Measurements from ENCODE around the gene ODC1.

ODC1 gene

GRCh38 chr2:10400002-10400401 lies 48.1 kb downstream of the ODC1 start:
- no peaks in the 10 kb centered on the region for H3K4me1 ChIP-seq (ENCODE audit: insufficient read depth, low read length)
- H3K9me3 ChIP-seq (ENCODE audit: low read length): no peaks in the 10 kb centered on the region
- H3K27me3 ChIP-seq (ENCODE audit: insufficient read depth, low read length): no peaks in the 10 kb centered on the region
- no peak overlapping the region for H2AFZ ChIP-seq (ENCODE audit: low read depth, low read length)
- H3K4me3 ChIP-seq (ENCODE audit: low read length): no peak overlapping the region
- peaks cover 5% of the 10 kb centered on the region for H3K36me3 ChIP-seq (ENCODE audit: insufficient read depth, low read length)

DNA sequence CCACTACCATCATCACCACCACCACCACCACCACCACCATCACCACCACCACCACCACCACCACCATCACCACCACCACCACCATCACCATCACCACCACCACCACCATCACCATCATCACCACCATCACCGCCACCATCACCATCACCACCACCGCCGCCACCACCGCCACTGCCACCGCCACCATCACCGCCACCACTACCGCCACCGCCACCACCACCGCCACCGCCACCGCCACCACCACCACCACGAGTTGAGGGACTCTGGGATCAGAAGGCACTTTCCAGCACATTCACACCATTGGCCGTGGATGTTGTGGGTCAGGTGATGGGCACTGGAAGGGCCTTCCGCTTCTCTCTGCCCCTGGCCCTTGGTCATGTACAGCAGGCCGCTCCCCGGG lies 48.8 kb downstream of the ODC1 start:
- Histone ChIP-seq H3K4me3 (ENCODE audit: low read length) (no peak overlapping the region), H3K27me3 (ENCODE audit: insufficient read depth, low read length) (no peaks in the 10 kb centered on the region), H3K9me3 (ENCODE audit: low read length) (no peaks in the 10 kb centered on the region), H2AFZ (ENCODE audit: low read depth, low read length) (no peak overlapping the region), H3K36me3 (ENCODE audit: insufficient read depth, low read length) (peaks cover 5% of the 10 kb centered on the region), H3K4me1 (ENCODE audit: insufficient read depth, low read length) (no peaks in the 10 kb centered on the region)

GRCh38 chr2:10398496-10398895 lies 49.6 kb downstream of the ODC1 start:
- Histone ChIP-seq H2AFZ (ENCODE audit: low read depth, low read length) (no peak overlapping the region), H3K9me3 (ENCODE audit: low read length) (no peaks in the 10 kb centered on the region), H3K27me3 (ENCODE audit: insufficient read depth, low read length) (no peaks in the 10 kb centered on the region), H3K4me3 (ENCODE audit: low read length) (no peak overlapping the region), H3K4me1 (ENCODE audit: insufficient read depth, low read length) (no peaks in the 10 kb centered on the region), H3K36me3 (ENCODE audit: insufficient read depth, low read length) (peaks cover 5% of the 10 kb centered on the region)

DNA sequence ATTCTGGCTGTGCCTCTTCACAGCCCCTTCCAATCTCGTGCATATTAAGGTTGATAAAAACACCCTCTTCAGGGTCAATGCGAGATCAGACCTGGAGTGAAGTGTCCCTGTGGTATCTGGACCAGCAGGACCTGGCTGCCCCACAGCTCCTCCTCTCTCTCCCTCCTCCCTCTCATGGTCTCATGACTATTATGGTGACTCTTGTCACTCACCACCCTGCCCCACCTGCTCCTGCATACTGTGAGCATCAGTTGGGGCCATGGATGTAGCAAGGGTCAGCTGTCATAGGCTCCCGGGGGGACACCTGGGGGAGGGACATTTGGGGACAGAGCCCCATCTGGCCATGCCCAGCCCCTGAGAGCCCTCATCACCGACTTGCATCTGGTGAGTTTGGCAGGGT lies 50.2 kb downstream of the ODC1 start:
- Histone ChIP-seq H3K27me3 (ENCODE audit: insufficient read depth, low read length) (no peaks in the 10 kb centered on the region), H3K4me3 (ENCODE audit: low read length) (no peak overlapping the region), H3K4me1 (ENCODE audit: insufficient read depth, low read length) (peaks cover under 1% of the 10 kb centered on the region), H2AFZ (ENCODE audit: low read depth, low read length) (no peak overlapping the region), H3K9me3 (ENCODE audit: low read length) (no peaks in the 10 kb centered on the region), H3K36me3 (ENCODE audit: insufficient read depth, low read length) (peaks cover 5% of the 10 kb centered on the region)

GRCh38 chr2:10397297-10397875 lies 50.7 kb downstream of the ODC1 start:
- Histone ChIP-seq H2AFZ (ENCODE audit: low read depth, low read length) (no peak overlapping the region), H3K36me3 (ENCODE audit: insufficient read depth, low read length) (peaks cover 5% of the 10 kb centered on the region), H3K27me3 (ENCODE audit: insufficient read depth, low read length) (no peaks in the 10 kb centered on the region), H3K4me3 (ENCODE audit: low read length) (no peak overlapping the region), H3K9me3 (ENCODE audit: low read length) (no peaks in the 10 kb centered on the region), H3K4me1 (ENCODE audit: insufficient read depth, low read length) (peaks cover 5% of the 10 kb centered on the region)

- no peaks in the 10 kb centered on the region for H3K27me3 ChIP-seq (ENCODE audit: insufficient read depth, low read length)
- H3K9me3 ChIP-seq (ENCODE audit: low read length): no peaks in the 10 kb centered on the region
- no peak overlapping the region for H2AFZ ChIP-seq (ENCODE audit: low read depth, low read length)
These were observed 51.7 kb downstream of the ODC1 start for GRCh38 chr2:10396464-10396863.

GRCh38 chr2:10395893-10396292 lies 52.2 kb downstream of the ODC1 start:
- no peaks in the 10 kb centered on the region for H3K9me3 ChIP-seq (ENCODE audit: low read length)
- no peak overlapping the region for H3K4me3 ChIP-seq (ENCODE audit: low read length)
- no peak overlapping the region for H2AFZ ChIP-seq (ENCODE audit: low read depth, low read length)

More at GRCh38 chr2:10396464-10396863, 51.7 kb downstream of the ODC1 start:
- Histone ChIP-seq H3K36me3 (ENCODE audit: insufficient read depth, low read length) (peaks cover 5% of the 10 kb centered on the region), H3K4me3 (ENCODE audit: low read length) (no peak overlapping the region), H3K4me1 (ENCODE audit: insufficient read depth, low read length) (peaks cover 5% of the 10 kb centered on the region)

DNA sequence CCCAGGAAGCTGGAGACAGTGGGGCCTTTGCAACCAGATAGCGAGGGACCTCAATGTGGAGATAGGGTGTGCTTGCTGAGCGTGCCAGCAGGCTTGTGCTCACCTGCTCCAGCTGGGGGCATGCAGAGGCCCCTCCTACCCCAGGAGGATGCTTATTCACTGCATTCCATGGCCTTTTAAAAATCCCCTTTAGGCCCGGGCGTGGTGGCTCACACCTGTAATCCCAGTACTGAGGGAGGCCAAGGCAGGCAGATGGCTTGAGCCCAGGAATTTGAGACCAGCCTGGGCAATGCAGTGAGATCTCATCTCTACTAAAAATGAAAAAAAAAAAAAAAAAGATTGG lies 54.5 kb downstream of the ODC1 start:
- Histone ChIP-seq H3K4me3 (ENCODE audit: low read length) (no peak overlapping the region), H2AFZ (ENCODE audit: low read depth, low read length) (no peak overlapping the region), H3K36me3 (ENCODE audit: insufficient read depth, low read length) (no peaks in the 10 kb centered on the region), H3K4me1 (ENCODE audit: insufficient read depth, low read length) (peaks cover 5% of the 10 kb centered on the region), H3K9me3 (ENCODE audit: low read length) (no peaks in the 10 kb centered on the region), H3K27me3 (ENCODE audit: insufficient read depth, low read length) (no peaks in the 10 kb centered on the region)

More at GRCh38 chr2:10395893-10396292, 52.2 kb downstream of the ODC1 start:
- H3K4me1 ChIP-seq (ENCODE audit: insufficient read depth, low read length): peaks cover 5% of the 10 kb centered on the region
- no peaks in the 10 kb centered on the region for H3K27me3 ChIP-seq (ENCODE audit: insufficient read depth, low read length)
- peaks cover 5% of the 10 kb centered on the region for H3K36me3 ChIP-seq (ENCODE audit: insufficient read depth, low read length)

- H3K4me1 ChIP-seq (ENCODE audit: insufficient read depth, low read length): peaks cover 5% of the 10 kb centered on the region
- no peaks in the 10 kb centered on the region for H3K36me3 ChIP-seq (ENCODE audit: insufficient read depth, low read length)
- no peaks in the 10 kb centered on the region for H3K27me3 ChIP-seq (ENCODE audit: insufficient read depth, low read length)
- no peaks in the 10 kb centered on the region for H3K9me3 ChIP-seq (ENCODE audit: low read length)
- H2AFZ ChIP-seq (ENCODE audit: low read depth, low read length): no peak overlapping the region
- H3K4me3 ChIP-seq (ENCODE audit: low read length): no peak overlapping the region
These were observed 55.0 kb downstream of the ODC1 start for GRCh38 chr2:10392951-10393639.

DNA sequence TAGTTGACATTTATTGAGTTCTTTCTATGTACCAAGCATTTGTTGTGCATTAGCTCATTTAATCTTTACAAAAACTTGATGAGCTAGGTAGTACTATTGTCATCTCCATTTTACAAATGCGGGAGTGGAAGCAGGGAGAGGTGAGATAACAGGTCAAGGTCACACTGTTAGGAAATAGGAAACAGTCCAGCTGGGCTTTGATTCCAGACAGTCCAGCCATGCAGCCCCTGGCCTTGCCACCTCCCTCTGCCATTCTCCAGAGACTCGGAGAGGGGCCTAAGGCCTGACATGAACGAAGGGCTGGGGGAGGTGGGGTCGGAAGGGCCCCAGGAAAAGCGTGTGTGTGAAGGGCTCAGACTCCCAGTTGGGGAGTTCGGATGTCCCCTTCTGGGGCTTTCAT lies 55.6 kb downstream of the ODC1 start:
- H3K9me3 ChIP-seq (ENCODE audit: low read length): no peaks in the 10 kb centered on the region
- no peaks in the 10 kb centered on the region for H3K27me3 ChIP-seq (ENCODE audit: insufficient read depth, low read length)
- H3K4me3 ChIP-seq (ENCODE audit: low read length): no peak overlapping the region
- no peaks in the 10 kb centered on the region for H3K36me3 ChIP-seq (ENCODE audit: insufficient read depth, low read length)
- no peak overlapping the region for H2AFZ ChIP-seq (ENCODE audit: low read depth, low read length)
- H3K4me1 ChIP-seq (ENCODE audit: insufficient read depth, low read length): peaks cover 5% of the 10 kb centered on the region

DNA sequence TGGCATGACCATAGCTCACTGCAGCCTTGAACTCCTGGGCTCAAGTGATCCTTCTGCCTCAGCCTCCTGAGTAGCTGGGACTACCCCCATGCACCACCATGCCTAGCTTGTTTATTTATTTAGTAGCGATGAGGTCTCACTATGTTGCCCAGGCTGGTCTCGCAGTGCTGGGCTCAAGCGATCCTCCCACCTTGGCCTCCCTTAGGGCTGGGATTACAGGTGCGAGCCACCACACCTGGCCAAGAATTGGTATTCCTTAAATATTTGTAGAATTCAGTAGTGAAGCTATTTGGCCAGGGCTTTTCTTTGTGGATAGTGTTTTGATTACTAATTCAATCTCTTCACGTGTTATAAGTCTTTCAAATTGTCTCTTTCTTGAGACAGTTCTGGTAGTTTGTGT lies 56.0 kb downstream of the ODC1 start:
- Histone ChIP-seq H3K9me3 (ENCODE audit: low read length) (no peaks in the 10 kb centered on the region), H2AFZ (ENCODE audit: low read depth, low read length) (no peak overlapping the region), H3K4me3 (ENCODE audit: low read length) (no peak overlapping the region), H3K36me3 (ENCODE audit: insufficient read depth, low read length) (no peaks in the 10 kb centered on the region), H3K4me1 (ENCODE audit: insufficient read depth, low read length) (peaks cover 5% of the 10 kb centered on the region), H3K27me3 (ENCODE audit: insufficient read depth, low read length) (no peaks in the 10 kb centered on the region)

- no peaks in the 10 kb centered on the region for H3K9me3 ChIP-seq (ENCODE audit: low read length)
- H3K4me3 ChIP-seq (ENCODE audit: low read length): no peak overlapping the region
- no peaks in the 10 kb centered on the region for H3K36me3 ChIP-seq (ENCODE audit: insufficient read depth, low read length)
- peaks cover 9% of the 10 kb centered on the region for H3K4me1 ChIP-seq (ENCODE audit: insufficient read depth, low read length)
- H2AFZ ChIP-seq (ENCODE audit: low read depth, low read length): no peak overlapping the region
- no peaks in the 10 kb centered on the region for H3K27me3 ChIP-seq (ENCODE audit: insufficient read depth, low read length)
These were observed 57.7 kb downstream of the ODC1 start for GRCh38 chr2:10390369-10390801.
